ENCODE results near the gene RBBP4. TPM values are rescaled to one million over a fixed set of nuclear protein-coding genes. Genes with fewer than 3 reads are reported as not detected.
"Not testable (repeated sequence)": the region's sequence is repeated elsewhere in the genome, so short reads cannot be mapped to it uniquely, and the experiment has no call there.

Gene RBBP4
- polyA plus RNA-seq, 2 donors = 28.3 to 47.0 TPM

GRCh38 chr1:32702599-32703478 lies 51.8 kb downstream of the RBBP4 start, which contains the start of gene SYNC:
SYNC (minus strand) TSS chr1:32702770; CDS start chr1:32702660, 110 bp downstream.
- H3K4me3 ChIP-seq (ENCODE audit: low read depth in 1 of 2, low read length in 2 of 2) = peak within 1 kb of the TSS; percentile 43 to 62
- no peaks in the 10 kb centered on the region for H3K27me3 ChIP-seq (ENCODE audit: control insufficient read depth in 1 of 2, insufficient read depth in 2 of 2, low read length in 2 of 2)
- H3K36me3 ChIP-seq (ENCODE audit: control insufficient read depth in 2 of 2, insufficient read depth in 2 of 2, low read length in 1 of 2) = no peaks in the 10 kb centered on the region
- H3K4me1 ChIP-seq (ENCODE audit: control insufficient read depth in 2 of 2, insufficient read depth in 2 of 2, low read length in 1 of 2) = peaks cover 5% of the 10 kb centered on the region in 2 donors
- peak within 1 kb of the TSS; percentile 60 to 88 for H3K27ac ChIP-seq (ENCODE audit: low read depth in 2 of 2, low read length in 1 of 2)
- WGBS, 2 donors = 0 to 1% methylated on average over 38 to 70 of the region's 70 CpGs
- H3K9me3 ChIP-seq (ENCODE audit: control insufficient read depth in 2 of 2, insufficient read depth in 1 of 2, low read depth in 1 of 2, low read length in 1 of 2) = no peaks in the 10 kb centered on the region

GRCh38 chr1:32703479-32704291 lies 52.7 kb downstream of the RBBP4 start:
- 42 to 55% methylated on average over 18 of the region's 18 CpGs for WGBS, 2 donors
- peak overlapping the region; percentile 60 to 88 for H3K27ac ChIP-seq (ENCODE audit: low read depth in 2 of 2, low read length in 1 of 2)

GRCh38 chr1:32705516-32705915 lies 54.5 kb downstream of the RBBP4 start:
- Histone ChIP-seq H3K9me3 (ENCODE audit: control insufficient read depth in 2 of 2, insufficient read depth in 1 of 2, low read depth in 1 of 2, low read length in 1 of 2) (no peaks in the 10 kb centered on the region), H3K27me3 (ENCODE audit: control insufficient read depth in 1 of 2, insufficient read depth in 2 of 2, low read length in 2 of 2) (no peaks in the 10 kb centered on the region), H3K4me1 (ENCODE audit: control insufficient read depth in 2 of 2, insufficient read depth in 2 of 2, low read length in 1 of 2) (peaks cover 5% of the 10 kb centered on the region in 2 donors), H3K36me3 (ENCODE audit: control insufficient read depth in 2 of 2, insufficient read depth in 2 of 2, low read length in 1 of 2) (no peaks in the 10 kb centered on the region), H3K4me3 (ENCODE audit: low read depth in 1 of 2, low read length in 2 of 2) (no peak overlapping the region), H3K27ac (ENCODE audit: low read depth in 2 of 2, low read length in 1 of 2) (peak overlapping the region in 1 of 2 donors; percentile 45)
- 85 to 88% methylated on average over 7 of the region's 7 CpGs for WGBS, 2 donors

More at GRCh38 chr1:32703479-32704291, 52.7 kb downstream of the RBBP4 start:
- Histone ChIP-seq H3K27me3 (ENCODE audit: control insufficient read depth in 1 of 2, insufficient read depth in 2 of 2, low read length in 2 of 2) (no peaks in the 10 kb centered on the region), H3K9me3 (ENCODE audit: control insufficient read depth in 2 of 2, insufficient read depth in 1 of 2, low read depth in 1 of 2, low read length in 1 of 2) (no peaks in the 10 kb centered on the region), H3K4me3 (ENCODE audit: low read depth in 1 of 2, low read length in 2 of 2) (peak overlapping the region in 1 of 2 donors; percentile 62), H3K4me1 (ENCODE audit: control insufficient read depth in 2 of 2, insufficient read depth in 2 of 2, low read length in 1 of 2) (peaks cover 5% of the 10 kb centered on the region in 2 donors), H3K36me3 (ENCODE audit: control insufficient read depth in 2 of 2, insufficient read depth in 2 of 2, low read length in 1 of 2) (no peaks in the 10 kb centered on the region)

- no peak overlapping the region for H3K4me3 ChIP-seq (ENCODE audit: low read depth in 1 of 2, low read length in 2 of 2)
- peak overlapping the region in 1 of 2 donors; percentile 45 for H3K27ac ChIP-seq (ENCODE audit: low read depth in 2 of 2, low read length in 1 of 2)
- H3K27me3 ChIP-seq (ENCODE audit: control insufficient read depth in 1 of 2, insufficient read depth in 2 of 2, low read length in 2 of 2) = no peaks in the 10 kb centered on the region
- 27 to 28% methylated on average over 1 of the region's 1 CpG for WGBS, 2 donors
- H3K36me3 ChIP-seq (ENCODE audit: control insufficient read depth in 2 of 2, insufficient read depth in 2 of 2, low read length in 1 of 2) = no peaks in the 10 kb centered on the region
- H3K9me3 ChIP-seq (ENCODE audit: control insufficient read depth in 2 of 2, insufficient read depth in 1 of 2, low read depth in 1 of 2, low read length in 1 of 2) = no peaks in the 10 kb centered on the region
- peaks cover 5% of the 10 kb centered on the region in 2 donors for H3K4me1 ChIP-seq (ENCODE audit: control insufficient read depth in 2 of 2, insufficient read depth in 2 of 2, low read length in 1 of 2)
These were observed 55.5 kb downstream of the RBBP4 start for GRCh38 chr1:32706491-32706890.

- no peaks in the 10 kb centered on the region for H3K4me1 ChIP-seq (ENCODE audit: control insufficient read depth in 2 of 2, insufficient read depth in 2 of 2, low read length in 1 of 2)
- WGBS, 2 donors = 77 to 78% methylated on average over 2 of the region's 2 CpGs
These were observed 58.1 kb downstream of the RBBP4 start for GRCh38 chr1:32709075-32709474.

GRCh38 chr1:32709476-32709875 lies 58.5 kb downstream of the RBBP4 start:
- Histone ChIP-seq H3K27me3 (ENCODE audit: control insufficient read depth in 1 of 2, insufficient read depth in 2 of 2, low read length in 2 of 2) (no peaks in the 10 kb centered on the region), H3K9me3 (ENCODE audit: control insufficient read depth in 2 of 2, insufficient read depth in 1 of 2, low read depth in 1 of 2, low read length in 1 of 2) (no peaks in the 10 kb centered on the region), H3K4me3 (ENCODE audit: low read depth in 1 of 2, low read length in 2 of 2) (no peak overlapping the region), H3K36me3 (ENCODE audit: control insufficient read depth in 2 of 2, insufficient read depth in 2 of 2, low read length in 1 of 2) (no peaks in the 10 kb centered on the region), H3K4me1 (ENCODE audit: control insufficient read depth in 2 of 2, insufficient read depth in 2 of 2, low read length in 1 of 2) (no peaks in the 10 kb centered on the region), H3K27ac (ENCODE audit: low read depth in 2 of 2, low read length in 1 of 2) (no peak overlapping the region)
- 59% methylated on average over 5 of the region's 5 CpGs for WGBS, 2 donors

More at GRCh38 chr1:32709075-32709474, 58.1 kb downstream of the RBBP4 start:
- H3K27ac ChIP-seq (ENCODE audit: low read depth in 2 of 2, low read length in 1 of 2) = no peak overlapping the region
- H3K4me3 ChIP-seq (ENCODE audit: low read depth in 1 of 2, low read length in 2 of 2) = no peak overlapping the region
- no peaks in the 10 kb centered on the region for H3K27me3 ChIP-seq (ENCODE audit: control insufficient read depth in 1 of 2, insufficient read depth in 2 of 2, low read length in 2 of 2)
- H3K36me3 ChIP-seq (ENCODE audit: control insufficient read depth in 2 of 2, insufficient read depth in 2 of 2, low read length in 1 of 2) = no peaks in the 10 kb centered on the region
- no peaks in the 10 kb centered on the region for H3K9me3 ChIP-seq (ENCODE audit: control insufficient read depth in 2 of 2, insufficient read depth in 1 of 2, low read depth in 1 of 2, low read length in 1 of 2)

GRCh38 chr1:32711221-32711620 lies 60.2 kb downstream of the RBBP4 start:
- not testable (repeated sequence) for H3K4me1 ChIP-seq (ENCODE audit: control insufficient read depth in 2 of 2, insufficient read depth in 2 of 2, low read length in 1 of 2)
- WGBS, 2 donors = 69 to 77% methylated on average over 4 of the region's 4 CpGs

GRCh38 chr1:32713081-32713480 lies 62.1 kb downstream of the RBBP4 start:
- H3K27ac ChIP-seq (ENCODE audit: low read depth in 2 of 2, low read length in 1 of 2) = no peak overlapping the region
- 88 to 91% methylated on average over 10 of the region's 10 CpGs for WGBS, 2 donors

More at GRCh38 chr1:32711221-32711620, 60.2 kb downstream of the RBBP4 start:
- not testable (repeated sequence) for H3K36me3 ChIP-seq (ENCODE audit: control insufficient read depth in 2 of 2, insufficient read depth in 2 of 2, low read length in 1 of 2); H3K27ac ChIP-seq (ENCODE audit: low read depth in 2 of 2, low read length in 1 of 2); H3K9me3 ChIP-seq (ENCODE audit: control insufficient read depth in 2 of 2, insufficient read depth in 1 of 2, low read depth in 1 of 2, low read length in 1 of 2); H3K4me3 ChIP-seq (ENCODE audit: low read depth in 1 of 2, low read length in 2 of 2); H3K27me3 ChIP-seq (ENCODE audit: control insufficient read depth in 1 of 2, insufficient read depth in 2 of 2, low read length in 2 of 2)

GRCh38 chr1:32714277-32714676 lies 63.3 kb downstream of the RBBP4 start:
- Histone ChIP-seq H3K27me3 (ENCODE audit: control insufficient read depth in 1 of 2, insufficient read depth in 2 of 2, low read length in 2 of 2) (no peaks in the 10 kb centered on the region), H3K27ac (ENCODE audit: low read depth in 2 of 2, low read length in 1 of 2) (no peak overlapping the region), H3K4me3 (ENCODE audit: low read depth in 1 of 2, low read length in 2 of 2) (no peak overlapping the region), H3K36me3 (ENCODE audit: control insufficient read depth in 2 of 2, insufficient read depth in 2 of 2, low read length in 1 of 2) (peaks cover 0 to 2% of the 10 kb centered on the region in 2 donors), H3K4me1 (ENCODE audit: control insufficient read depth in 2 of 2, insufficient read depth in 2 of 2, low read length in 1 of 2) (peaks cover 5 to 9% of the 10 kb centered on the region in 2 donors), H3K9me3 (ENCODE audit: control insufficient read depth in 2 of 2, insufficient read depth in 1 of 2, low read depth in 1 of 2, low read length in 1 of 2) (no peaks in the 10 kb centered on the region)
- WGBS, 2 donors = 76 to 78% methylated on average over 4 of the region's 4 CpGs

More at GRCh38 chr1:32713081-32713480, 62.1 kb downstream of the RBBP4 start:
- no peak overlapping the region for H3K4me3 ChIP-seq (ENCODE audit: low read depth in 1 of 2, low read length in 2 of 2)
- peaks cover 5 to 9% of the 10 kb centered on the region in 2 donors for H3K4me1 ChIP-seq (ENCODE audit: control insufficient read depth in 2 of 2, insufficient read depth in 2 of 2, low read length in 1 of 2)
- no peaks in the 10 kb centered on the region for H3K27me3 ChIP-seq (ENCODE audit: control insufficient read depth in 1 of 2, insufficient read depth in 2 of 2, low read length in 2 of 2)
- no peaks in the 10 kb centered on the region for H3K36me3 ChIP-seq (ENCODE audit: control insufficient read depth in 2 of 2, insufficient read depth in 2 of 2, low read length in 1 of 2)
- no peaks in the 10 kb centered on the region for H3K9me3 ChIP-seq (ENCODE audit: control insufficient read depth in 2 of 2, insufficient read depth in 1 of 2, low read depth in 1 of 2, low read length in 1 of 2)
